Measurements from ENCODE around the gene FREM2.

- TF ChIP-seq, protein P1, sequence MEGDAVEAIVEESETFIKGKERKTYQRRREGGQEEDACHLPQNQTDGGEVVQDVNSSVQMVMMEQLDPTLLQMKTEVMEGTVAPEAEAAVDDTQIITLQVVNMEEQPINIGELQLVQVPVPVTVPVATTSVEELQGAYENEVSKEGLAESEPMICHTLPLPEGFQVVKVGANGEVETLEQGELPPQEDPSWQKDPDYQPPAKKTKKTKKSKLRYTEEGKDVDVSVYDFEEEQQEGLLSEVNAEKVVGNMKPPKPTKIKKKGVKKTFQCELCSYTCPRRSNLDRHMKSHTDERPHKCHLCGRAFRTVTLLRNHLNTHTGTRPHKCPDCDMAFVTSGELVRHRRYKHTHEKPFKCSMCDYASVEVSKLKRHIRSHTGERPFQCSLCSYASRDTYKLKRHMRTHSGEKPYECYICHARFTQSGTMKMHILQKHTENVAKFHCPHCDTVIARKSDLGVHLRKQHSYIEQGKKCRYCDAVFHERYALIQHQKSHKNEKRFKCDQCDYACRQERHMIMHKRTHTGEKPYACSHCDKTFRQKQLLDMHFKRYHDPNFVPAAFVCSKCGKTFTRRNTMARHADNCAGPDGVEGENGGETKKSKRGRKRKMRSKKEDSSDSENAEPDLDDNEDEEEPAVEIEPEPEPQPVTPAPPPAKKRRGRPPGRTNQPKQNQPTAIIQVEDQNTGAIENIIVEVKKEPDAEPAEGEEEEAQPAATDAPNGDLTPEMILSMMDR (IDR thresholded peaks at IDR 0.05), result no peak
- no peak for TF ChIP-seq POLR2A (IDR thresholded peaks at IDR 0.05)
Measured at GRCh38 chr13:38804061-38804460, 117.2 kb downstream of the FREM2 start.

Measured in testis (tissue), 2 donors.